Measurements from ENCODE around the gene CTBP1. TPM values are rescaled to one million over a fixed set of nuclear protein-coding genes. Genes with fewer than 3 reads are reported as not detected.

CTBP1 gene
- total and polyA plus RNA-seq, 2 experiments from 2014 or later = 74.0 to 192 TPM

GRCh38 chr4:1294891-1295290 is 46.0 kb upstream of the CTBP1 start:
- Mint-ChIP-seq H3K27me3 (ENCODE audit: insufficient read depth, low read depth, poor library complexity) (peaks cover 12% of the 10 kb centered on the region), H3K27ac (peak overlapping the region; percentile 83; the same call in 1 of the 2 replicates), H3K4me1 (peaks cover 56% of the 10 kb centered on the region), H3K4me3 (no peak overlapping the region), H3K36me3 (ENCODE audit: low read depth) (peaks cover 28% of the 10 kb centered on the region; the same call in 2 of the 3 replicates), H3K9me3 (no peaks in the 10 kb centered on the region)
- Histone ChIP-seq H3K27me3 (ENCODE audit: insufficient read depth) (no peaks in the 10 kb centered on the region), H2AFZ (no peak overlapping the region), H3K27ac (ENCODE audit: low read depth) (no peak overlapping the region), H3F3A (replicated peaks; ENCODE audit: low read depth) (no peaks in the 10 kb centered on the region), H3K36me3 (ENCODE audit: insufficient read depth) (no peaks in the 10 kb centered on the region), H4K20me1 (replicated peaks; ENCODE audit: insufficient read depth) (peaks cover 43% of the 10 kb centered on the region), H3K4me2 (peak overlapping the region; percentile 32; the same call in 1 of the 2 replicates), H3K79me2 (replicated peaks; ENCODE audit: insufficient read depth) (peaks cover 91% of the 10 kb centered on the region), H3K4me1 (ENCODE audit: insufficient read depth) (peaks cover 21% of the 10 kb centered on the region), H3K9me2 (ENCODE audit: insufficient read depth) (no peaks in the 10 kb centered on the region), H3K4me3 (no peak overlapping the region)
- no peak for ATAC-seq
- TF ChIP-seq CTCF (conservative IDR thresholded peaks at IDR 0.05; ENCODE audit: low read depth in 2 of 2) = no peak
- no peak for TF ChIP-seq EZH2 (IDR thresholded peaks at IDR 0.05; ENCODE audit: low read depth, unreplicated experiment)
- TF ChIP-seq CREB1 (CRISPR knock-in tag; IDR thresholded peaks at IDR 0.05; ENCODE audit: low read depth) = no peak
- no peak for TF ChIP-seq JUNB (IDR thresholded peaks at IDR 0.05; ENCODE audit: unreplicated experiment)
- TF ChIP-seq REST (IDR thresholded peaks at IDR 0.05; ENCODE audit: unreplicated experiment) = no peak
- no peak for TF ChIP-seq POLR2AphosphoS5 (IDR thresholded peaks at IDR 0.05; ENCODE audit: low read depth)
- no peak for TF ChIP-seq ZNF114 (CRISPR knock-in tag; IDR thresholded peaks at IDR 0.05)
- no peak for TF ChIP-seq NANOG (IDR thresholded peaks at IDR 0.05; ENCODE audit: borderline replicate concordance)
- no peak for DNase-seq (ENCODE audit: low spot score)

- Mint-ChIP-seq H3K27ac (peak overlapping the region; percentile 44; the same call in 1 of the 2 replicates), H3K36me3 (ENCODE audit: low read depth) (peaks cover 28% of the 10 kb centered on the region; the same call in 2 of the 3 replicates), H3K4me1 (peaks cover 56% of the 10 kb centered on the region), H3K4me3 (no peak overlapping the region), H3K27me3 (ENCODE audit: insufficient read depth, low read depth, poor library complexity) (peaks cover 12% of the 10 kb centered on the region), H3K9me3 (no peaks in the 10 kb centered on the region)
- Histone ChIP-seq H3F3A (replicated peaks; ENCODE audit: low read depth) (no peaks in the 10 kb centered on the region), H3K27me3 (ENCODE audit: insufficient read depth) (no peaks in the 10 kb centered on the region), H3K27ac (ENCODE audit: low read depth) (no peak overlapping the region), H3K4me2 (0 out of 2 replicates have a peak overlapping the region, but pooled peaks have one; percentile 32), H2AFZ (no peak overlapping the region), H3K4me1 (ENCODE audit: insufficient read depth) (peaks cover 21% of the 10 kb centered on the region), H4K20me1 (replicated peaks; ENCODE audit: insufficient read depth) (peaks cover 38% of the 10 kb centered on the region), H3K9me2 (ENCODE audit: insufficient read depth) (no peaks in the 10 kb centered on the region), H3K4me3 (no peak overlapping the region), H3K36me3 (ENCODE audit: insufficient read depth) (no peaks in the 10 kb centered on the region), H3K79me2 (replicated peaks; ENCODE audit: insufficient read depth) (peaks cover 87% of the 10 kb centered on the region)
- no peak; the same call in 2 of the 3 replicates for ATAC-seq
- DNase-seq (ENCODE audit: low spot score) = no peak
- TF ChIP-seq ZNF462 (CRISPR knock-in tag; IDR thresholded peaks at IDR 0.05) (no peak), JUNB (IDR thresholded peaks at IDR 0.05; ENCODE audit: unreplicated experiment) (no peak)
Observed at GRCh38 chr4:1294424-1294823, 45.5 kb upstream of the CTBP1 start.

Measured in GM23338 (cell line).